GM19372 (cell line): ENCODE measurements around the gene VEGFC.

Experiments used
- ATAC-seq: cut with Tn5 transposase; IDR thresholded peaks from one replicate; pipeline ENCODE4 v1.9.1; 2021; ENCODE audit warnings: mild to moderate bottlenecking, low read depth, moderate library complexity; ENCODE audit not compliant: unreplicated experiment

Gene VEGFC

DNA sequence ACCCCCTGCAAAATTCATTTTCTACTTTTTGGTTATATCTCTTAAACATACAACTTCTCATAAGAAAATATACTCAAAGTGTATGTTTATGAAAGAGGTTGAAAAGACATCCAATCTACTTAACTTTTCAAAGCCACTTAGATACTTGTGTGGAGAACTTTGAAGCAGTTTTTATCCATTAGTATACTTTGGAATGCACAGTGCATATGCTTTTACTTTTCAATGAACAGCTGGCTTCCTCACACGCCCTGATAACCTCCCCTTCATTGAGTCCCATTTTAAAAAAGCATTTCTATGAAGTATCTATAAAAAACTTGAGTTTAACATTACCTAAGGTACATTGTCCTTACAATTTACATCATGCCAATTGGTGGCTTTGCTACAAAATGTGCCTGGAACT, 73.8 kb downstream of the VEGFC start:
- ATAC-seq = no peak

GRCh38 chr4:176717237-176717636, 75.5 kb downstream of the VEGFC start:
- no peak for ATAC-seq

DNA sequence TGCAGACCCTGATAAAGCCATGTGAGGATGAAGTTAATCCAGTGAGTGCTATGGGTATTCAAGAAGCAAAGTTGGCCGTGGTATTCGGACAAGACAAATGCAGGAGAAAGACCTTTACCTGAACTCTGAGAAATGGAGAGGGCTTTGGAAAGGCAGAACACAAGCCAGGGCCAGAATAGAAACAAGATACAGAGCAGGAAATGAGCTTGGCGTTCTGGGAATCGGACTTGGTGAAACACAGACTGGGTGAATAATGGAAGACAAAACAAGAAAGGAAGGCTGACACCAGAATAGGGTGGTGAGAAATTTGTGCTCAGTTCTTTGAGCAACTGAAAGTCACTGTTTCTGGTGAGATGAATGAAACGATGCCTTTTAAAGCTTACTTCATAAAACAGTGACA, 83.3 kb downstream of the VEGFC start:
- ATAC-seq = no peak

DNA sequence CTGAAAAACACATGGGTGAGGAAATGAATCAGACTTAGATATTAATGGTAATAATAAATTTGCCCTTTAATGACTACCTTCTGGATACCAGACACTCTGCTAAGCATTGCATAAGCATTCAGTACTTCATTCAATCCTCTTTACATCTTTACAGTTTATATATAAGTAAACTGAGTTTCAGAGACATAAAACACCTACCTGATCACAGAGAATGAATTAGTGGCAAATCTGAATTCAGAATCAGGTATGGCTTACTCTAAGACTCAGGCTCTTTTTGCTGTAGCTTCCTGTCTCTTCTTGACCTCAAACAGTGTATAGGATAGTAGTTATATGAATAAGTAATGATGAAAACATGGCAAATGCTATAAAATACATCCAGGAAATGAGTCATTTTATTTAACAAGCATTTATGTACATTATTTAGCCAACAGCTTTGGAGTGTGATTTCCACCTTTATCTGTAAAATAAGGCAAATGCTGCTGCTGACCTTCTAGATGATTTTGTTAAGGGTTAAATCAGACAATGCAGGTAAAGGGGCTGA, 83.9 kb downstream of the VEGFC start:
- ATAC-seq = no peak

GRCh38 chr4:176690716-176691115, 102.0 kb downstream of the VEGFC start:
- no peak for ATAC-seq

DNA sequence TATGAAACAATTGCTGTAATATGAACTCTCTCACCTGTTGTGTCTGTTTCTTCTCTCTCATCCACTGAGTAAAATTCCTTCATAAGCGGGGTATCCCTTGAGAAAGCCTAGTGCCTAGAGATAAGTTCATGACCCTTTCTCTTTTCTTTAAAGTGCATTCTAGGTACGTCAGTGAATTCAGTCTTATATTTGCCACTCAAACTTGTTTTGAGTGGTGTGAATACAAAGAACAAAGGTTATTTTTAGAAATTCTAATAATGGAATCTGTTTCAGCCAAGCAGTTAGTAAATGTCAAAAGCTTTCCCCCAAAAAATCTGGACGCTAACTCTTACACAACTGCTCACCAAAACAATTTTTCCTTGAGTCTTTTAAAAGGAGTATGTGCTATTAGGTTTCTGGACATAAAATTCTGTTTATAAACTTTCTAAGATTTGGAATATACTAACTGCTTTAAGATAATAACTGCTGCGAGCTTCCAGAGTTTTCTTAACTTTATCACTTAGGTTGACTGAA, 112.0 kb downstream of the VEGFC start:
- ATAC-seq = no peak

GRCh38 chr4:176676901-176677300, 115.8 kb downstream of the VEGFC start:
- no peak for ATAC-seq

GRCh38 chr4:176675810-176676209, 116.9 kb downstream of the VEGFC start:
- no peak for ATAC-seq

DNA sequence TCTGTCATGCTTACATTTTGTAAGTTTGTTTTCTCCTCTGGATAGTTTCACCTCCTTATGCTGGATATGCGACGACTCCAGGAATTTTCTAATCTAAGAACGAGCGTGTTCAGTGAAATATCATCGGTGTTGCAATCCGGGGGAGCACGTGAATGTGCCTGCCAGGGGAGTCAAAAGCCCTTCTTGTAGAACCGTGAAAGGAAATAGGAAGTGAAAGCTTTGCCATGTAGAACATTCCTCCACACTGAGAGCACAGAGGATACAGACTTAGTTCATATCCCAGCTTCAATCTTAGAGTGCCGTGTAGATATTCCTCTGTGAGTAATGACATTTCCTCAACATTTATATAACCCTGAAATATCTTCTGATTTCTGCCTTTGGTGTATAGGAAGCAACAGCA, 121.2 kb downstream of the VEGFC start:
- no peak for ATAC-seq

DNA sequence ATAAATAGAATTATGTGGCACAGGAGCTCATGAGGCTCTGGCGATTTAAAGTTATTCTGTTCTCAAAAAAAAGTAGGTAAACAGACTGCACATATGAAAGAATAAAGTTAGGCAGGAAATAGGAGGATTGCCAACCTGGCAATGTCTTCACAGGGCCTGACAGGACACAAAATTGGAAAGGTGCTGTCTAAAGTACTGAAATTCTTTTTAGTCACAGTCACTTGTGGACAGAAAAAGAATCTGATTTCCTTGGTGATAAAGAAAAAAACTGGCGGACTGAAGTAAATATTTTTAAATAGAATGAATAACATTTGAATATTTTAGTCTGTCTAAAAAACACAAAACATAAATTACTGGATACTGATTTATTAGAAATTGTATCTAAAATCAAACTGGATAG, 124.4 kb downstream of the VEGFC start:
- no peak for ATAC-seq

GRCh38 chr4:176664964-176665363, 127.8 kb downstream of the VEGFC start:
- no peak for ATAC-seq

GRCh38 chr4:176660561-176660960, 132.2 kb downstream of the VEGFC start:
- no peak for ATAC-seq

DNA sequence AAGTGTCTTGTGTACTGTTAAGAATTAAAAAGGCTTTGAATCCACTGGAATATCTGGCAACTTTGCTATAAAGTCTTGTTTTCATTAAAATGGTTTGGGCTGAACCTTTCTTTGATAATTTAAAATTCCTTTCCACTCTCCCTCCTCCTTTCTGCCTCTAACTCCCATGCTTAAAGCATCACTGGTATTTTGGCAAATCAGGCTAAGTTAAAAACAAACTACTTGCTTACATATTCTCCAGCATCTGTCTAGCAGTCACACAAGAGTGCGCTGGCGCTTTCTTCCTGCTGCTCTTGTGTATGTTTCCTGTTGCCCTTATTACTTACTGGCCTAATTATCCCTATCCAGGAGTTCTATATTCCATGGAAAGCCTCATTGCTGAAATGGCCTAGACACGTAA, 136.6 kb downstream of the VEGFC start:
- ATAC-seq = no peak

DNA sequence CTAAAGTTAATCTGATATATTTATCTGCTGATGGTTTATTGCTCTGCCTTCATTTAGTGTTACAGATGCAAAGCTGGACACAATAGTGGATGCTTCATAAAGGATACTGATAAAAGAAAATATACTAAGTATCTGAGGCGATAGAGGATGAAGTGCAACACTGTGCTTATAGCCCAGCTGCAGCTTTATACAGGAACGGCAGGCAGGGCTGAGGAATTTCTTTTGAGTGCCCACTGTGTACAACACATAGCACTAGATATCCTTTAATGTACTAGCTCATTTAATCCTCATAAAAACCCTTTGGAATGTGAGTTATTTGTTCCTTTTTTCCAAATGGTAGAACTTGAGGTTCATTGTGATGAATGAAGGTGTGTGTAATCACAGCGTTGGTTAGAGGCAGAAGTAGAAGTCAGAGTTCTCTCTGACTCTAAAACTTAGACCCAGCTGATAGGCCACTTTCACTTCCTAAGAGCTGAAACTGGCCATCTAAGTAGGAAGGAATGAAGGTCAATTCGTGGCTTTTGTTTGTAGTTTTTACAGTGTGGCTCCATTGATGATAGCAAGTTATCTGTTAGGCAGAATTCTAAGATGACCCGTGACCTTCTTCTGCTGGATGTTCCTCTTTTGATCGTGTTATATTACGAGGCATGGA, 138.0 kb downstream of the VEGFC start:
- no peak for ATAC-seq

- no peak for ATAC-seq
Observed at GRCh38 chr4:176653401-176654220, 139.1 kb downstream of the VEGFC start.

GRCh38 chr4:176646311-176646710, 146.4 kb downstream of the VEGFC start:
- no peak for ATAC-seq

DNA sequence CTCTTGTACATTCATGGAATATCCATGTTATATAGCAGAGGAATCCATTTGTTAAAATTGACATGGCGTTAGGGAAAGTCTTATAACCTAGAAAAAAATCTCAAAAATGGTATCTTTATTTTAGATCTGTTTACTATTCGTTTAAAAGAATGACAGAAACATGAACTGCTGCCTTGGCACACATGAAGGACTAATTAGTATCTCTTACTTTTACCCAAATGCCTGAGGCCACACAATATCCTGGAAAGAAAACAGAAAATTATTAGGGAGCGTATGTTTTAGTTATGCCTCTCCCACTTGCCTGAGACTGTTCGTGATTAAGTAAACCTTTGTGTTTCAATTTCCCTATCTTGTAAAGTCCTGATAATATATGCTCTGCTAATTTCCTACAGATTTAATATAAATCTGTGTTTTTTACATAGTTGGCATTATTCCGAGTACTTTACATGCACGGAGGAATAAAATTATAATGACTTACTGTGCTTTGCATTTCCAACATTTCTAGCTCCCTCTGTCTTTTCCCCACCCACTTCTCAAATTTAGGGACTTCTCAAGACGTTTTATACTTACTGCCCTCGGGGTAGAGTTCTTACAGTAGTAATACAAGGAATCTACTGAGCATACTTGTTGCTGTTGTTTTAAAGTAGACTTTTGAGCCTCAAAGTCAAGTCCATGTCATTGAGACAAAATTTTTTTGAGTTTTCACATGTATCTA, 147.3 kb downstream of the VEGFC start:
- no peak for ATAC-seq

- no peak for ATAC-seq
Observed at GRCh38 chr4:176642472-176642871, 150.2 kb downstream of the VEGFC start.

GRCh38 chr4:176641237-176641636, 151.5 kb downstream of the VEGFC start:
- no peak for ATAC-seq

GRCh38 chr4:176638992-176639391, 153.7 kb downstream of the VEGFC start:
- no peak for ATAC-seq

DNA sequence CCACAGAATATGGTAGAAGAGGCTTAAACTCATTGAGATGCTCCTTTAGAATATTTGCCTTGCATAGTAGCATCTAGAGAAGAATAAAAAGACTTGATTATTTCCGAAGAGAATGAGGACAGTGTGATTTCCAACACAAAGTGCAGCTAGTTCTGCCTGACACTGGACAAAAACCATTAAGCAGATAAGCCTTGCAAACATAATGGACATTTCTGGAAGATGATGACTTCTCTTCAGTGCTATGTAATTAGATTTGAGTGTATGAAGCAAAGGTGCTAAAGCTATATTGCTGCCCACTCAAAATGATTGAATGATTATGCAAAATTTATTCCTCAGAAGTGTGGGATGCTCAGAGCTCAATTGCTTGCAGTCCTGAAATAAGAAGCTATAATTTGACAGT, 156.4 kb downstream of the VEGFC start:
- ATAC-seq = no peak
